CD4-positive, alpha-beta T cell treated with Interferon alpha-2 for 1 hour (primary cell): ENCODE data around the gene SPRED2.

Experiments used
- DNase-seq, 2 donors: peaks; one replicate each; pipeline ENCODE4 v3.0.0-alpha.2; 2020 to 2022

SPRED2 gene

GRCh38 chr2:65413106-65413505 lies 19.3 kb downstream of the SPRED2 start:
- DNase-seq = no peak

- no peak for DNase-seq
Observed at GRCh38 chr2:65411056-65411795, 21.2 kb downstream of the SPRED2 start.

DNA sequence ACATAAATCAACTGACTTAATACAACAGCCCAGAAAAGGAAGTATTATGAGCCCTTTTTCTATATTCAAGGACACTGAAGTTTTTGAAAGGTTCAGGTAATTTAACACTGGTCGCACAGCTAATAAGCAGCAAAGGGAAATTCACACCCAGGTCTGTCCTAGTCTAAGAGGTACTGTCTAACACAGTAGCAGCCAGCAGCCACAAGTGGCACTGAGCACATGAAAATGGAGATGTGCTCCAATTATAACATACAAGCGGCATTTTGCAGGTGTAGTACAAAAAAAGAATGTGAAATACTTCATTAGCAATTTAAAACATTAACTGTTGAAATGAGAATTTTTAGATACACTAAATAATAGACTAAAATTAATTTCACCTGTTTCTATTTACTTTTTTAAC lies 23.4 kb downstream of the SPRED2 start:
- DNase-seq = no peak

- no peak for DNase-seq
Observed at GRCh38 chr2:65407240-65407639, 25.2 kb downstream of the SPRED2 start.

DNA sequence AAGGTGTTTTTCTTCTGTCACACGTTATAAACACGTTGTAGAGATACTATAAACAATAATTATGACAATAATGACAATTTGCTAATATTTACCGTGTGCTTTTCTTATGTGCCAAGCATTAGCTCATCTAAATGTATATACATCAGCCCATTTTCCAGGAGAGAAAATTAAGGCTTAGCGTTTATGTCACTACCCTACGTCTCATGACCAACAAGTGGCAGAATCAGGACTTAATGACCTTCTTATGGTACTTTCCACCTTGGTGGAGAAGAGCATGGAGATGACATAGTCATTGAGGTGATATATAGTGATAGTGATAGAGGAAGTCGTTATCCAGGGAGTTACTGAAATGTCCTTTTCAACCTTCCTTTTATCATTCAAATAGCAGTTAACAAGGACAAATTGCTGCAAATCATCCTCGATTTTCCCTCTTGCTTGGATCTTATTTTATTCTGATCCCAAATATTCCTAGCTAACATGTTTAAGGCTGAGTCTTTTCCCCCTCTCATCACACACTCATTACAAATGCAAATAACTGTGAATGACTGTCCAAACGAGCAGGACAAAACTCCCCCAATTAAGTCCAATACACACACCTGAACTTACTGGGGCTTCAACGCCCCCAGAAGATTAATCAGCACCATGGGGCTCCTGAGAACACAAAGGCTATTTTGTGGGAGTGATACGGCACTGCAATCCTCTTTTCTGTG lies 27.3 kb downstream of the SPRED2 start:
- DNase-seq = no peak

DNA sequence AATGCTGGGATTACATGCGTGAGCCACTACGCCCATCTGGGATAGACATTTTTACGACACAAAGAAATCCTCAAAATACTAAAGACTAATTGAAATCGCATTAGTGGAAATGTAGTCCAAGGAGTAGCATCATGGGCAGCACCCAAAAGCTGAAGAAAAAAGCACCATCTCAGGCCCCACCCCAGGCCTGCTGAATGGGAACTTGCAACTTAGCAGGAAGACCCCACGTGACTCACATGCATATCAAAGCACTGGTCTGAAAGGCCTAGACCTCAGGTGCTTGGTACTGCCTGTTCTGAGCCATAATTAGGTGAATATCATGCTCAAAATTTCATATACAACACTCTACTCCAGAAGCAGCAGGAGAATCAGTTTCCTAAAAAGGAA lies 28.9 kb downstream of the SPRED2 start:
- no peak for DNase-seq

GRCh38 chr2:65402780-65403528 lies 29.4 kb downstream of the SPRED2 start:
- DNase-seq = no peak

- no peak for DNase-seq
Observed at GRCh38 chr2:65402323-65402722, 30.1 kb downstream of the SPRED2 start.

DNA sequence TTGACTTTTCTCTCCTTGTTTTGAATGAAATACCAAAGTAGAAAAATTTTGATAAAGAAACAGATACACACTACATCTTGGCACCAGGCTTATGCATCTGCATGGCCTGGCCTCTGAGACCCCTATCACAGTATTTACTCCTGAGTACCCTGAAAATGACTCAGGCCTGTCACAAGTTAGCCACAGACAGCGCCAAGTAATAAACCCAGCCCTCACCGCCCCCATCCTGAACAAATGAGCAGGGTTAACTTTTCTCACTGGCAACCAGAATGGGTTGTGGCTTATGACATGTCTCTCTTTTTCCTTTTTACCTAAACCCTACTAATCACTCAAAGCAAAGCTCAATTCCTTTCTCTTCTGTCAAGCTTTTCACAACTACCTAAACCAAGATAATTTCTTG lies 35.3 kb downstream of the SPRED2 start:
- DNase-seq = no peak

DNA sequence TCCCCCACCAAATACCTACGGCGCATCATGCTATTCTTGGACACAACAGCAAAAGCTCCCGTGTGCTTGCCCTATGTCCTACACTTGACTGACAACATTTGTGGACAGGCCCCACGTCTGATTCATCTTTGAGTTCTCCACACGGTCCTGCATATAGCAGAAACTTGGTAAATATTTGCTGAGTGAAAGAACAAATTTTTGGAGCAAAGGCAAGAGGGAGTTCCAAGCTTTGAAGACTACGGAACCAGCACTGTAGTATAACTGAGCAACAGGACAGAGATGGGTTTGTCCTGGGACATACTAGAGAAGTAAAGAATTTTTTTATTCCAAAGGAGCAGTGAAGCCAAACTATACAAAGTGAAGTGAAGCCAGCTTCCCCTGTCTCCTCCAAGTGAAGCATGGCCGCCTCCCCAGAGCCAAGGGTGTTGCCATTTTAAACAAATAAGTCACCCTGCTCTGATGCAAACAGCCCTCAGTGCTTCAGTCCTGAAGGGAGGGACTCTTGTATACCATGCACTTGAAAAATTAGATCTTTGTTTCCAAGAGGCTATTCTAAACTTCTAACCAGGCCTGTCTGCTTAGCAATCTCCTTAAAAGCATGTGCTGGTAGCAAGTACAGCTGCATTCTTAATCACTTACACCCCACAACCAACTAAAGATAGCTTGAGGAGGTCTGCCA lies 35.9 kb downstream of the SPRED2 start:
- DNase-seq = no peak

DNA sequence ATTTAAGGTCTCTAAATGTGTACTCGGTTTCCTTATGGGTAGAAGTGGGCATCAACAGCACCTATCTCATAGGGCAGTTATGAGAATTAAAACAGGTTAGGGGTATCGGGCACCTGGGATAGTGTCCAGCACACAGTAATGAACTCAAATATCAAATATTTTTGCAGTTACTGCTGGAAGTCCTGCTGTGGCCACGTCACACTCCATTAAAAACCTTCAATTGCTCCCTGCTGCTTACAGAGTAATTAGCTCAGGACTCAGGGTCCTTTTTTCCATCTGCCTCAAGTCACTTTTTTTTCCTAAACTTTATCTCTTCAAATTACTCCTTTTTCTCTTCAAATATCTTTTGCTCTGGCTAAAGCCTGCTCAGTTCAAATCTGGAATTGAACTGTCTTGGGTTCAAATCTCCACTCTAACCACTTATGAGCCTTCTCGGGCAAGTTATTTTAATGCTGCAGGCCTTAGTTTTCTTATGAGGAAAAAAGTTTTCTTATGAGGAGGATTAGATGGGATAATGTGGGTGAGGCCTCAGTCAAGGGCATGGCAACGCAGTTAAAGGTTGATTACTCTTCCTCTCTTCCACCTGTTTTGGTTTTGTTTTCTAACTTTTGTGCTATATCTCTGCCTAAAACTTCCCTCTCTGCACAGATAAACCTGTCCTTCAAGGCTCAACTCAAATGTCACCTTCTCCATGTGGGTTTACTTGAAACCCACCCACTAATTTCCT lies 36.6 kb downstream of the SPRED2 start:
- DNase-seq = no peak

GRCh38 chr2:65393743-65394422 lies 38.5 kb downstream of the SPRED2 start:
- no peak for DNase-seq

DNA sequence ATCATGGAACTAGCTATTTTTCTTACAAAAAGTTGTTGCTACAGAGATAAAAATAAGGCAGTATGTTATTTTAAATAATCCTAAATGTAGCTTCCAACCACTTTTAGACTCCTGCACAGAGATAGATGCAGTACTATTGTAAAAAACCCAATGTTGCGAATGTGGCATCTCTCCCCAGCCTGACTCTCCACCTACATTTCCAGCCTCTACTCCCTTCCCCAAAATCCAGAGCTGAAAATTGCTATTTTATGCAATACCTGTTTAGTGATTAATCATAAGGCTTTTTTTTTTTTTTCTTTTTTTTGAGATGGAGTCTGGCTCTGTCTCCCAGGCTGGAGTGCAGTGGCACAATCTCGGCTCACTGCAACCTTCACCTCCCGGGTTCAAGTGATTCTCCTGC lies 39.4 kb downstream of the SPRED2 start:
- DNase-seq = no peak

GRCh38 chr2:65392609-65393008 lies 39.8 kb downstream of the SPRED2 start:
- DNase-seq = no peak

DNA sequence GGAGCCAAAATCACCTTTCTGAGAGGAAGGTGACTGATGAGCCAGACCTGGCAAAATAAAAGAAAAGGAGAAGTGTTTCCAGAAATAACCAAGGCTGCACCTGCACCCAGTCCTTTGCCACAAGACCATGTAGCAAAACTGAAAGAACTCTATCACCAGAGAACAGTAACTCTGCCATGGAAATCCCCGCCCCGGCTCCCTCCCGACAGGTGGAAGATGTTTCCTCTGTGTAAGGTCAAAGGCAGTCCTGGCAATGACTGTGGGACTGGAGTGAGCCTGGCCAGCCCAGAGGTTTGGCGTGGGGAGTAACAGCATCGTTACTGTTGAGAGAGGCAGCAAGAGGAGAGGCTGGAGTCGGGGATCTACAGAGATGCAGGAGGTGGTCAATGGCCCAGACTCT lies 42.3 kb downstream of the SPRED2 start:
- peak in 1 of 2 donors; percentile 22 for DNase-seq

DNA sequence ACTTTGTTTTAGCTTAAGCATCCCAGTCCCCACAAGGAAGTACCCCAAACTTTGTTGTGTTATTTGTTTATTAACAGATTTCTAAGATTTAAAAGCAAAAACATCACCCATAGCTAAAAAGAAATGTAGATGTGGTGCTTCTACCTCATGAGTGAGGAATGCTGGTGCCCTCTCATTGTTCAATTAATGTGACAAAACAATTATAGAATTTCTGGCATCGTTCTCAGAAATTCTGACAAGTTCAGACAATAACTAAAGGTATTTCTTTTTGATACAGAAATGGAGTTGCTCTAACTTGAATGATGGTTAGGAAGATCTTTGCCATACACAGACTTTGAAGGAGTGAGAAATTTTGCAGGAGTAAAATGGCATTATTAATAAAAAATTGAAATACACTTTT lies 42.9 kb downstream of the SPRED2 start:
- DNase-seq = no peak

- DNase-seq = no peak
Observed at GRCh38 chr2:65388596-65389390, 43.6 kb downstream of the SPRED2 start.

- no peak for DNase-seq
Observed at GRCh38 chr2:65388051-65388531, 44.3 kb downstream of the SPRED2 start.

DNA sequence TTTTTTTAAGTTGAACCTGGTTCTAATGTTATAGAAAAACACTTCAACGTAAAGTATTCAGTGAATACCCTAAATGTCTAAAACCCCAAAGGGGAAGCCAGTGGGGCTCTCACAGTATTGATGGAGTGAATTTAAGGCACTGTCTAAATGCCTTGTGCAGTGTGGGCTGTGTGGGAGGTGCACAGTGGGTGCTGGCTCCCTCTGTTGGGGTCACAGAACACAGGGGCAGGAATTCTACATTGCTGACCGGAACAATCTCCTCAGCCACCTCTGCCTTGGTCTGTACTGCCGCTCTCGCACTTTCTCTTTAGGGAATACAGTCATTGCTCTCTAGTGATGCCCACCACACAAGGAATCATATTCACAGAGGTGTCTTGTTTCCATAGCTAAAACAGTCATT lies 45.4 kb downstream of the SPRED2 start:
- no peak for DNase-seq

DNA sequence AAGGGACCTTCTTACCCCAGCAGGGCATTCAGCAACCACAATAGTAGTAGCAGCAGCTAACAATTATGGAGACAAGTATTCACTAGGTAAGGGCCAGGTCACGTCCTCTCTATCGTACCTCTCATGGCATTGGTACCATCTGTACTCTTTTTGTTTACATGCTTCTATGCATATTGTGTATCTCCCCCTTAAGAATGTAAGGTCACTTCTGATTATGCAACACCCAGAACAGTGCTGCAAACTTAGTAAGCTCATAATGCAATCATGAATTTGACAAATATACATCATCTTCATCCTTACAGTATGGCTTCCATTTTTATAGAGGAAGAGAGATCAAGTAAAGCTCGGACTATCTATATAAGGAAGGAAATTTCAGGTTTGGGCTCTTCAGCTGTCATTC lies 46.1 kb downstream of the SPRED2 start:
- DNase-seq = no peak
